Measurements from ENCODE around the gene SHISA7.

The SHISA7 gene

GRCh38 chr19:55442372-55442961 lies 633 bp downstream of the SHISA7 start:
- DNase-seq (ENCODE audit: low read depth in 2 of 2), result no peak
- no peak for TF ChIP-seq CTCF (IDR thresholded peaks at IDR 0.05; ENCODE audit: low read depth, low read length)
- H3K4me3 ChIP-seq (replicated peaks in 1 of 2; ENCODE audit: low read depth in 2 of 2, low read length in 2 of 2), result no peak overlapping the region

DNA sequence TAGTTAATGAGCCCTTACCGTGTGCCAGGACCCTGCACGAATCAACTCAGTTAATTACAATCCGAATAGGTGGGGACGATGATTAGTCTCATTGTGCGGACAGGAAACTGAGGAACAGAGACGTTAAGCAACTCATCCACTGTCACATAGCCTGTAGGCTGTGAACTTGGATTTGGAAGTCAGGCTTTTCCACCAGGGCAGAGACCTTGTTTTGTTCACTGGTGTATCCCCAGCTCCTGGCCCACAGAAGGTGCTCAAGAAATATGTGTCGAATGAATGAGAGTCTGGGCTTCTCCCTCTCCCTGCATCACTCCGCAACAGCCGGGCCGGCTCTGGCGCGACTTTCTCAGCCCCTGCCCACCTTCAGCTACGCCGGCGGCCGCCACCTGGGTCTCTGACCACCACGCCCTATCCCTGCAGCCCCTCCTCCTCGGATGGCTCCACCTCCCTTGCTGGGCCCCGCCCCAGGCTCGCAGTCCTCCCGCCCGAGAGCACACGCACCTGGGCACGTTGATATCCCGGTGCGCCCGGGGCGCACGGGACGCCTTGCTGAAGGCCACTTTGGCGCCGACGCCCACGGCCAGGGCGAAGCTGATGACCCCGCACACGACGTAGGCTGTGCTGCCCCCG lies 1.3 kb downstream of the SHISA7 start:
- no peak for TF ChIP-seq CTCF (IDR thresholded peaks at IDR 0.05; ENCODE audit: low read depth, low read length)
- H3K4me3 ChIP-seq (replicated peaks in 1 of 2; ENCODE audit: low read depth in 2 of 2, low read length in 2 of 2), result no peak overlapping the region
- no peak for DNase-seq (ENCODE audit: low read depth in 2 of 2)

DNA sequence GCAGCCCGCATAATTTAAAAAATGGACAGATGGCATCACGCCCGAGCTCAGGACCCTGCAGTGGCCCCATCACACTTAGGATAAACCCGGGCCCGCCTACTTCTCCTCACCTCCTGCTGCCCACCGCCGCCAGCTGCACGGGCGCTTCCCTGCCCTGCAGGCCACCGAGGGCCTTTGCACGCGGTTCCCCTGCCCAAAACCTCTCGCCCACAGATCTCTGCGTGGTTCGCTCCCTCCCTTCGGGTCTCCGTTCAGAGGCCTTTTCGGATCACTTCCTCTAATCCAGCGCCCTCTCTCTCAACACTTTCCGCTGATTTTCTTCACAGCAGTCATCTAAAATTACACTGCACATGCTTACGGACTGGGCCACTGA lies 1.8 kb downstream of the SHISA7 start:
- no peak overlapping the region for H3K4me3 ChIP-seq (replicated peaks in 1 of 2; ENCODE audit: low read depth in 2 of 2, low read length in 2 of 2)
- TF ChIP-seq CTCF (IDR thresholded peaks at IDR 0.05; ENCODE audit: low read depth, low read length), result no peak
- DNase-seq (ENCODE audit: low read depth in 2 of 2), result no peak

DNA sequence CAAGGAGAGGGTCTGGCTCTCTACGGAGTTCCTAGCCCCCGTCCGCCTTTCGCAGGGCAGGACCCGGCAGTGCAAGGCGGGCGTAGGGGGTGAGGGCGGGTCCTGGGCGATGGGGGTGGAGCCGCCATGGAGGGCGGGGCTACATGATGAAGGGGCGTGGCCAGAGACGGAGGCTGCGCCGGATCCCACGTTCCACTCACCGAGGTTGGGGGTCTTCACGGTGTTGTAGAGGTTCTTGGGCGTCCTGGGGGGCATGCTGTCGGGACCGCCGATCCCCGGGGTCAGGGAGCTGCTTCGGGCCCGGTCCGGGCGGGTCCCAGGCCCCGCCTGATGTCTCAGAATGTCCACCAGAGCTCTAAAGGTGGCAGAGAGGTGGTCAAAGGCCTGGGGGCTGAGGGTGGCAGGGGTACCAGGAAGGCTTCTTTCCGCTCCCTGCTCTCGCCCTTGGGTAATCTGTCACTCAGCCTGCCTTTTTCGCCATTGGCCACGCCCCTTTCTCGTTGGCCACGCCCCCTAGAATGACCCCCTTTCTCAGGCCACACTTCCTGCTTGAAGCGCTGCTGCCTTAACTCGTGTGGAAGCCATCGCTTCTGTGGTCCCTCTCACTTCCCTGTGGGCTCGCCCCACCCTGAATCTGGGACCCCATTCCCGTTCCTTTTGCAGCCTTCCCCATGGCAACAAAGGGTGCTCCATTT lies 2.5 kb downstream of the SHISA7 start:
- TF ChIP-seq CTCF (IDR thresholded peaks at IDR 0.05; ENCODE audit: low read depth, low read length), result no peak
- H3K4me3 ChIP-seq (replicated peaks in 1 of 2; ENCODE audit: low read depth in 2 of 2, low read length in 2 of 2), result no peak overlapping the region
- DNase-seq (ENCODE audit: low read depth in 2 of 2), result no peak

- no peak overlapping the region for H3K4me3 ChIP-seq (replicated peaks in 1 of 2; ENCODE audit: low read depth in 2 of 2, low read length in 2 of 2)
- TF ChIP-seq CTCF (IDR thresholded peaks at IDR 0.05; ENCODE audit: low read depth, low read length), result no peak
- DNase-seq (ENCODE audit: low read depth in 2 of 2), result no peak
These were observed 4.0 kb downstream of the SHISA7 start for GRCh38 chr19:55439052-55439451.

DNA sequence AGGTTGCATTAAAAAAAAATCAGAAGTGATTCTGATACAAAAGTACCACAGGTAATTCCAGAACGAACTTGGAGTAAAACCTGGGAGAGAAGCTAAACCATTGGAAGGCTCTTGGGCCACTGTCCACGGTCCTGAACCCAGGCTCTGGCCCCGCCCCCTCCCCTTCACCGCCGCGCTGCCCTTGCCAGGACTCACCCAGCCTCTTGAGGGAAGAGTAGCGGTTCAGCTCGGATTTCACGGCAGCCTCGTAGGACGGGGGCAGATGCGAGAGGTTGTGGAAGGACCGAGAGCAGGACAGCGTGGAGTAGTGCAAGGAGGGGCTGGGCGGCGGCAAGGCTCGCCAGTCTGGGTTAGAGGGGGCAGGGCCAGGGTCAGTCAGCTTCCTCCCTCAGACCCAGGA lies 5.7 kb downstream of the SHISA7 start:
- DNase-seq (ENCODE audit: low read depth in 2 of 2), result peak; percentile 66 to 73
- H3K4me3 ChIP-seq (replicated peaks in 1 of 2; ENCODE audit: low read depth in 2 of 2, low read length in 2 of 2), result no peak overlapping the region
- no peak for TF ChIP-seq CTCF (IDR thresholded peaks at IDR 0.05; ENCODE audit: low read depth, low read length)

All from cardiac fibroblast (primary cell).